GM13977 (cell line): ENCODE data around the gene ATF2.
A peak's percentile ranks its signal among the peaks of the same experiment; 100 is the strongest.

Experiments
- DNase-seq: peaks from one replicate; pipeline ENCODE4 v3.0.0; 2012; ENCODE audit warnings: low spot score
- in situ Hi-C: fragments of 300-500 bp; cut with MboI; formaldehyde crosslinking; loops from one replicate; pipeline ENCODE4 v1.12.0; 2022; ENCODE audit warnings: low sequenced_read_pairs, low pct_unique_long_range_greater_than_20kb, mixed read lengths, inconsistent platforms; ENCODE audit not compliant: unreplicated experiment
- TF ChIP-seq, protein P1 (sequence below): IDR thresholded peaks from 2 replicates; pipeline ENCODE4 v1.5.1; 2012; ENCODE audit warnings: mild to moderate bottlenecking, control low read depth; ENCODE audit not compliant: insufficient read depth; ENCODE audit errors: extremely low read depth, missing control alignments

The ATF2 gene

GRCh38 chr2:175167076-175167791, 769 bp downstream of the ATF2 start:
- peak; percentile 25 for DNase-seq
- in situ Hi-C loops: no loop called here
- TF ChIP-seq, protein P1, sequence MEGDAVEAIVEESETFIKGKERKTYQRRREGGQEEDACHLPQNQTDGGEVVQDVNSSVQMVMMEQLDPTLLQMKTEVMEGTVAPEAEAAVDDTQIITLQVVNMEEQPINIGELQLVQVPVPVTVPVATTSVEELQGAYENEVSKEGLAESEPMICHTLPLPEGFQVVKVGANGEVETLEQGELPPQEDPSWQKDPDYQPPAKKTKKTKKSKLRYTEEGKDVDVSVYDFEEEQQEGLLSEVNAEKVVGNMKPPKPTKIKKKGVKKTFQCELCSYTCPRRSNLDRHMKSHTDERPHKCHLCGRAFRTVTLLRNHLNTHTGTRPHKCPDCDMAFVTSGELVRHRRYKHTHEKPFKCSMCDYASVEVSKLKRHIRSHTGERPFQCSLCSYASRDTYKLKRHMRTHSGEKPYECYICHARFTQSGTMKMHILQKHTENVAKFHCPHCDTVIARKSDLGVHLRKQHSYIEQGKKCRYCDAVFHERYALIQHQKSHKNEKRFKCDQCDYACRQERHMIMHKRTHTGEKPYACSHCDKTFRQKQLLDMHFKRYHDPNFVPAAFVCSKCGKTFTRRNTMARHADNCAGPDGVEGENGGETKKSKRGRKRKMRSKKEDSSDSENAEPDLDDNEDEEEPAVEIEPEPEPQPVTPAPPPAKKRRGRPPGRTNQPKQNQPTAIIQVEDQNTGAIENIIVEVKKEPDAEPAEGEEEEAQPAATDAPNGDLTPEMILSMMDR: no peak

- DNase-seq: no peak
- in situ Hi-C loops: no loop called here
- TF ChIP-seq, protein P1: no peak
Observed at GRCh38 chr2:175166216-175166824, 1.7 kb downstream of the ATF2 start.

DNA sequence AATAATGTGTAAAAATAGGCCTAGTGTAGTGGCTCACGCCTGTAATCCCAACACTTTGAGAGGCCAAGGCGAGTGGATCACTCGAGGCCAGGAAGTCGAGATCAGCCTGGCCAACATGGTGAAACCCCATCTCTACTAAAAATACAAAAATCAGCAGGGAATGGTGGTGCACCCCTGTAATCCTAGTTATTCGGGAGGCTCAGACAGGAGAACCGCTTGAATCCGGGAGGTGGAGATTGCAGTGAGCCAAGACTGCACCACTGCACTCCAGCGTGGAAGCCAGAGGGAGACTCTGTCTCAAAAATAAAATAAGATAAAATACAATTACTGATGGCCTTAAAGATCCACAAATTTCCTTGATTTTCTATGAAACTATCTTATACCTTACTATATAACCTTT, 3.8 kb downstream of the ATF2 start:
- DNase-seq: no peak
- in situ Hi-C loops: no loop called here
- TF ChIP-seq, protein P1: no peak

DNA sequence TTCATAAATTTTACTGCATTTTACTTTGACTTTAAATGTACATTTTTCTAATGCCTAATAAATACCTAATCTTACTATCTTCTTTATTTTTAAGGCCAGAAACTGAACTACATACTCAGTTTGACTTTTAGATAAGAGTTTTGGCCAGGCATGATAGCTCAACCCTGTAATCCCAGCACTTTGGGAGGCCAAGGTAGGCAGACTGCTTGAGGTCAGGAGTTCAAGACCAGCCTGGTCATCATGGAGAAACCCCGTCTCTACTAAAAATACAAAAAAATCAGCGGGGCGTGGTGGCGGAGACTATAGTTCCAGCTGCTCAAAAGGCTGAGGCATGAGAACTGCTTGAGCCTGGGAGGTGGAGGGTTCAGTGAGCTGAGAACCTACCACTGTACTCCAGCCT, 9.1 kb downstream of the ATF2 start:
- in situ Hi-C loops: no loop called here
- DNase-seq: no peak
- TF ChIP-seq, protein P1: no peak

DNA sequence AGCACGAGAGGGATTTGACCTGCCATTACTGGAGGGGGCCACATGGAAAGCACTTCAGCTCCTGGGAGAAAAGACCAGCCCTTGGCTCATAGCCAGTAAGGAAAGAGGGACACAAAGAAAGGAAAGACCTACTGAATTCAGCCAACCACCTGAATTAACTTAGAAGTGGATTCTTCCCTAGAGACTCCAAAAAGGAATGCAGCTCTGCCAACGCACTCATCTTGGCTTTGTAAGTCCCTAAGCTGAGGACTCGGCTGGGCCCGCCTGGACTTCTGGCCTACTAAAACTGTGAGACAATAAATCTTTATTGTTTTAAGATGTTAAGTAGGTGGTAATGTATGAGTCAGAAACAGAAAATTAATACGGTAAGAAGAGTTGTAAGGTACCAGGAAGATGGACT, 11.5 kb downstream of the ATF2 start:
- TF ChIP-seq, protein P1: no peak
- in situ Hi-C loops: no loop called here
- no peak for DNase-seq

GRCh38 chr2:175154661-175155082, 13.3 kb downstream of the ATF2 start:
- TF ChIP-seq, protein P1: no peak
- peak; percentile 17 for DNase-seq
- in situ Hi-C loops: no loop called here

- DNase-seq: no peak
- in situ Hi-C loops: no loop called here
- TF ChIP-seq, protein P1: no peak
Observed at GRCh38 chr2:175152242-175152641, 15.8 kb downstream of the ATF2 start.
